CD4-positive, alpha-beta T cell treated with Interleukin-17A for 1 hour (primary cell): ENCODE measurements around the gene NDUFS8.

Experiments
- DNase-seq: peaks from one replicate; pipeline ENCODE4 v3.0.0-alpha.2; 2020

NDUFS8 gene

GRCh38 chr11:68038226-68038717 lies 7.8 kb downstream of the NDUFS8 start:
- DNase-seq, result no peak

GRCh38 chr11:68038718-68039525 lies 8.4 kb downstream of the NDUFS8 start, which contains the start of gene TCIRG1:
TSS of gene TCIRG1 (plus strand) at chr11:68039025. CDS start at chr11:68041272, 2,247 bp downstream.
- peak; percentile 53 for DNase-seq

DNA sequence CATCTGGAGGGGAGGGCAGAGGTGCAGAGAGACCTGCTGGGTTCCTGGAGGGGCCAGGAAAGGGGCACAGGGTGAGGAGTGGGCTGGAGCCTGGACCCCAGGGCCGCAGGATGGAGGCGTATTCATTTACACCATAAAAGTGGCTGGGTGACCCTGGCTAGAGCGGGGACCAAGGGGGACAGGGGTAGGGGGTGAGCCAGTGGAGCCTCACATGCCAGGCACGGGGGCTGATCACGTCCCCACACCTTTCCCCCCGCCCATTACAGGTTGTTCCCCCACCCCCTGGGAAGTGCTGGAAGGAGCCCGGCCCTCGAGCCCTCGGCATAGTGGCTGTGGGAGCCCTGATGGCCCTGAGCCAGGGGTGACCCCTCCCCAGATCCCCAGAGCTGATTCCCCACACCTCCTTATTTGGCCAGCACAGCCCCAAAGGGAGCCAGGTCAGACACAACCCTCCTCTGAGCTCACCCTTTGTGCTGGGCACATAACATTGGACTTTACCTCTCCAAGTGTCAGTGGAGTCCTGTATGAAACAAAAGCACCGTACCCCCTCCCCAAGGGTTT lies 9.1 kb downstream of the NDUFS8 start:
- peak; percentile 5 for DNase-seq

DNA sequence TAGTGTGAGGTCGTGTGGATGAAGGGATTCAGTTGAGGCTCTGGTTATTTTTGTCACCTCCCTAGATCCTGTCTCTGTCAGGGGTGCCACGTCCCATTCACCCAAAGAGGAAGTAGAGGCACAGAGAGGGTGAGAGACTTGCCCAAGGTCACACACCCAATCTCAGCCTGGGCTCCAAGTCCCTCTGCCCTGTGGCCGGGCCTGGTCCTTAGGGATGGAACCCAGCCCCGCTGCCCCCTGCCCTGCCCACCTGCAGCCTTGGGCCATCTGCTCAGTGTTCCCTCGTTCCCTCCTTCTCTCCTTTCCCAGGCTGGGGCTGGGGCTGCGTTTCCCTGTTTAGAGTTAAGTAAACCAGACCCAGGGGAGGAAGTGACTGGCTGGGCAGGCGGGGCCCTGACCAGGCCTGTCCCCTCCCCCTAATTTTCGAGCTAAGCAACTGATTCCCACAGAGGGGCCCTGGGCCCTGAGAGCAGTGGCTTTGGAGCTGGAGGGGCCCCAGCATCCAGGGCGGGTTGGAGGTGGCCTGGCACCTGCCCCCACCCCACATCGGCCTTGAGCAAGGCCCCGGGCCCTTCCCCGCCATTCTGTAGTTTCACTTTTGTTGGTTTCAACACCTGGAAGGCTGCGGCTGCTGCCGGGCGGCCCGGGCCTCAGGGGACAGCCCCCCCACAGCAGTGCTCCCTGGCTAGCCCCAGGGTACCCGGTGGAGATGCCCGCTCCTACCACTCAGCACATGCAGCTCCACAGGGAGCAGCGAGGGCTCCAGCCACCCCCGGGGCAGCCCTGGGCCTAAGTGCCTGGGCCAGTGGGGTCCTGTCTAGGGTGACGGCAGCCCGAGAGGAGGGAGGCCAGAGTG lies 9.8 kb downstream of the NDUFS8 start:
- peak; percentile 56 for DNase-seq

- no peak for DNase-seq
Observed at GRCh38 chr11:68040957-68041591, 10.6 kb downstream of the NDUFS8 start.

DNA sequence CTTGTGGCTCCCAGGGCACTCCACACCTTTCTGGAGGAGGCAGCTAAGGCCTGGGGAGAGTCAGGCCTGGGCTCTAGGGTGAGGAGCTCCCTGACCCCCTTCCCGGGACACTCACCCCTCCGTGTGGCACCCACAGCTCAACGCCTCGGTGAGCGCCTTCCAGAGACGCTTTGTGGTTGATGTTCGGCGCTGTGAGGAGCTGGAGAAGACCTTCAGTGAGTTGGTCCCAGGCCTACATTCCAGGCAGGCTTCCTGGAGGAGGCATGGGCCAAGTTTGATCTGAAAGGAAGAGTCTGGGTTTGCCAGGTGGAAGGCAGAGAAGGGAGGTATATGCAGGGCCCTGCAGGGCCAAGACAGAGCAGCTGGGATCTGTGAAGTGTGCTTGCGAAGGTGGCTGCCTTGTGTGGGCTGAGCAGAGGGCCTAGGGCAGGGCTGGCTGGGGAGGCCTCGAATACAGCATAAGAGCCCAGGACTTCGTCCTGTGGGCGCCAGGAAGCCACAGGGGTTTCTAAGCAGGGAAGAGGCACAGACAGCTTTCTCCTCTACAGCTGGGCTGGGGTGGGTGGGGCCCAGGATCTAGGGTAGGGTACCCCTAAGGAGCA lies 11.2 kb downstream of the NDUFS8 start:
- DNase-seq, result no peak

GRCh38 chr11:68042219-68043028 lies 11.9 kb downstream of the NDUFS8 start:
- no peak for DNase-seq

DNA sequence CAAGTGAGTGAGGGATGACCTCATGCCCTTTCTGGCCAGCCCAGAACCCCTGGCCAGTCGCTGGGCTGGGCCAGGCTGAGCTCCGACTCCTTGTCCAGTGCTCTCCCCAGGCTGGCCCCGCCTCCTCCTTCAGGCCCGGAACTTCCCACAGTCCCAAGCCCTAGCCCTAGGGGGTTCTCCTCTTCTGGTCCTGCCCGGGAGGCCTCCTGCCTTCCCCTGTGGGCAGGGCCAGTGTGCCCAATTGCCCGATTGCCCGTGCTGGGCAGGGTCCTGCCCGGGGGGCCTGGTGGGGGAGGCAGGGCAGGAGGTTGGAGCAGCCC lies 12.5 kb downstream of the NDUFS8 start:
- no peak for DNase-seq

- no peak for DNase-seq
Observed at GRCh38 chr11:68043349-68044144, 13.1 kb downstream of the NDUFS8 start.

DNA sequence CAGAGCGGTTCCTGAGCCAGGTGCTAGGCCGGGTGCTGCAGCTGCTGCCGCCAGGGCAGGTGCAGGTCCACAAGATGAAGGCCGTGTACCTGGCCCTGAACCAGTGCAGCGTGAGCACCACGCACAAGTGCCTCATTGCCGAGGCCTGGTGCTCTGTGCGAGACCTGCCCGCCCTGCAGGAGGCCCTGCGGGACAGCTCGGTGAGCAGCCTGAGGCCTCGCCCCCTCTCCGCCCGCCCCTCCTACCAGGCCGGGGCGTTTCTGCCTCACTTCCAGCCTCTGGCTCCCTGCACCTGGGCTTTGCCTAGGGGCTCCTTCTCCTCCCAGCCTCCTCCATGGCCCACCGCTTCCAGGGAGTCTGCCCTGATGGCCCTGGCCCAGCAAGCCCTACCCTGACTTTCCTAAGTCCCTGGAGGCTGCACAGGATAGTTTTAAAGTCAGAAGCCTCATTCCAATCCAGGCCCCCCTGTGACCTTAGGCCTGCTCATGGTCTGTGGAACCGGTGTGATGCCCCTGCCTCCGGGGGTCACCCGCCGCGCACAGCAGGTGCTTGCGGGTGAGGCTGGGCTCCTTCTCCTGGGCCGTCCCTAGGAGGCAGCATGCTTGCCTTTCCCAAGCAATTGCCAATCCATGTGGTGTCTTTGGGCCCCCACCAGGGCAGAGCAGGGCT lies 13.8 kb downstream of the NDUFS8 start:
- no peak for DNase-seq

DNA sequence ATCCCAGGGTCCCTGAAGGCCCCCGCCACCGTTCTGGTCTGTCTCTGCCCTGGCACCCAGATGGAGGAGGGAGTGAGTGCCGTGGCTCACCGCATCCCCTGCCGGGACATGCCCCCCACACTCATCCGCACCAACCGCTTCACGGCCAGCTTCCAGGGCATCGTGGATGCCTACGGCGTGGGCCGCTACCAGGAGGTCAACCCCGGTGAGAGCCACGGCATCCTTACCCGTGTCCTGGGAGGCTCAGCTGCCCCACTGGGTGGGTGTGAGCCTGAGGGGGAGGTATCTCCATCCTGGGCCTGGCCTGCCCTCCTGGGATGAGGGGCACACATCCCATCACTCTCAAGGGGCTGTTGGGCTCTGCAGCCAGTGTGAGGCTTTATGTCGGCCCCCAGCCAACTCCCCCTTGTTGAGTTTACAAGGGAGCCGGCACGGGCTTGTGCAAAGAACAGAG lies 14.4 kb downstream of the NDUFS8 start:
- no peak for DNase-seq

- DNase-seq, result no peak
Observed at GRCh38 chr11:68047437-68048290, 17.2 kb downstream of the NDUFS8 start.

- no peak for DNase-seq
Observed at GRCh38 chr11:68048681-68049508, 18.4 kb downstream of the NDUFS8 start.

GRCh38 chr11:68049509-68050370 lies 19.3 kb downstream of the NDUFS8 start:
- no peak for DNase-seq

GRCh38 chr11:68050371-68050841 lies 19.9 kb downstream of the NDUFS8 start:
- DNase-seq, result no peak

DNA sequence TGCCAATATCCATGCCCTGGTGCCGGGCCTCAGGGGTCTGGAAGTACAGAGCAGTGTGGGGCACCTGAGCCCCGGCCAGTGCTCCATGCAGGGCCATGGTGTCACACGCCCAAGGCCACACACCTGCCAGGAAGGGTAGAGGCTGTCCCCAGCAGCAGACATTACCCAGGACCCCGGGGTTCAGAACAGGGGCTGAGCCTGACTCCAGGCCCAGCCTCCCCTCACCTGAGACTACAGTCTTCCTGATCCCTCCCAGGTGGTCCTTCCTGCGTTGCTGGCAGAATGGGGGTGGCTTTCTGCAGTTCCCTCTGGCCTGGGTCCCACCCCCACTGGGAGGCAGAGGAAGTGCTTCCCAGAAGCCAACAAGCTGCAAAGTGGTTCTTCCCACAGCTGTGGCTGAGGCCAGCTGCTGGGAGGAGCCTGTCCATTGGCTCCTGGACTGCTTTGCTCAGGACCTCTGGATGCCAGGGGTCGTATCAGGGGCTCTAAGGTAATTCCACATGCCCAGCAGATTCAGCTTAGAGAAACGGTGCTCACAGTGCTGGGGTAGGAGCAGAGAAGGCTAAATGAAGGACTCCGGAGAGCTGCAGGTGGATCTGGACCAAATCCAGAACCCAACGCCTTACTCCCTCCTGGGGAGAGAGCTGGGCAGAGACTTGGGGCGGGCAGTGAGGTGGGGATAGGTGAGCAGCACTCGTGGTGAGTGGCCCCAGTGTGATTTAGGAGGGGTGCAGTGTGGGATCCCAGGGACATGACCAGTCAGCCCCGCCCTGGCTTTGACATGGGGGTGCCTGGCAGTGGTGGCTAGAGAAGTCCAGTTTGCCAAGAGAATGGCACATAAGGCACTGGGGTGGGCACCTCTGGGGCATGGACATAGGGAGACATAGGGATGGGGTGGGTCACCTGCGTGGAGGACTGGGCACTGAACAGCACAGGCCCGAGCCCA lies 21.0 kb downstream of the NDUFS8 start:
- DNase-seq, result no peak
